Hepatocyte (in vitro differentiated cells): Measurements from ENCODE around the gene TMPRSS6. TPM values are rescaled to one million over a fixed set of nuclear protein-coding genes. Genes with fewer than 3 reads are reported as not detected.
A peak's percentile ranks its signal among the peaks of the same experiment; 100 is the strongest.

ENCODE experiments used
- DNase-seq: peaks from one replicate; pipeline ENCODE4 v3.0.0-alpha.2; 2016; ENCODE audit warnings: low spot score
- H2AFZ ChIP-seq: fragments of 200-600 bp; sonication (generic); 2 replicates; pipeline ENCODE4 v1.6.0; 2016; ENCODE audit warnings: antibody characterized with exemption, mild to moderate bottlenecking
- H3K27ac ChIP-seq: fragments of 200-600 bp; sonication (generic); 2 replicates; pipeline ENCODE4 v1.5.1; 2016; ENCODE audit warnings: mild to moderate bottlenecking
- H3K27me3 ChIP-seq: fragments of 200-600 bp; sonication (generic); 2 replicates; pipeline ENCODE4 v1.6.1; 2016
- H3K36me3 ChIP-seq: fragments of 200-600 bp; sonication (generic); replicated peaks from 2 replicates; pipeline ENCODE4 v1.5.1; 2016; ENCODE audit warnings: low read depth; ENCODE audit not compliant: insufficient read depth
- H3K4me1 ChIP-seq: fragments of 200-600 bp; sonication (generic); 2 replicates; pipeline ENCODE4 v1.5.1; 2016; ENCODE audit warnings: mild to moderate bottlenecking, moderate library complexity; ENCODE audit not compliant: insufficient read depth
- H3K4me2 ChIP-seq: fragments of 200-600 bp; sonication (generic); 2 replicates; pipeline ENCODE4 v1.6.0; 2016
- H3K4me3 ChIP-seq: fragments of 200-600 bp; sonication (generic); 2 replicates; pipeline ENCODE4 v1.5.1; 2016; ENCODE audit warnings: mild to moderate bottlenecking
- H3K79me2 ChIP-seq: fragments of 200-600 bp; sonication (generic); 2 replicates; pipeline ENCODE4 v1.6.0; 2017; ENCODE audit warnings: mild to moderate bottlenecking
- H3K9me2 ChIP-seq: fragments of 200-600 bp; sonication (generic); replicated peaks from 2 replicates; pipeline ENCODE4 v1.6.0; 2017; ENCODE audit warnings: mild to moderate bottlenecking; ENCODE audit not compliant: insufficient read depth
- H3K9me3 ChIP-seq: fragments of 200-600 bp; sonication (generic); 2 replicates; pipeline ENCODE4 v1.5.1; 2016; ENCODE audit warnings: low read depth, mild to moderate bottlenecking
- H4K20me1 ChIP-seq: fragments of 200-600 bp; sonication (generic); 2 replicates; pipeline ENCODE4 v1.6.0; 2016; ENCODE audit warnings: mild to moderate bottlenecking; ENCODE audit not compliant: insufficient read depth, poor library complexity, severe bottlenecking
- CTCF ChIP-seq: fragments of 200-600 bp; sonication (generic); IDR thresholded peaks from 2 replicates; pipeline ENCODE4 v1.5.1; 2016; ENCODE audit warnings: antibody characterized with exemption, mild to moderate bottlenecking; ENCODE audit not compliant: poor library complexity
- EZH2 ChIP-seq: fragments of 200-600 bp; sonication (generic); IDR thresholded peaks from 2 replicates; pipeline ENCODE4 v1.6.1; 2016; ENCODE audit warnings: antibody characterized with exemption, mild to moderate bottlenecking, borderline replicate concordance
- EZH2phosphoT487 ChIP-seq: fragments of 200-600 bp; sonication (generic); IDR thresholded peaks from one replicate; pipeline ENCODE4 v1.6.1; 2018; ENCODE audit warnings: antibody characterized with exemption, mild to moderate bottlenecking, low read depth, moderate library complexity; ENCODE audit not compliant: unreplicated experiment, severe bottlenecking
- WGBS: methylation state at CpG from one replicate; pipeline ENCODE4 v1.1.6; 2016; ENCODE audit warnings: low lambda C conversion rate; ENCODE audit errors: missing lambda C conversion rate; 5-methylcytosine and 5-hydroxymethylcytosine counted together
- polyA plus RNA-seq: library from polyadenylated mRNA; unstranded; fragments of >200 nt; fragmentation: Nextera tagmentation; extraction: Ambion mirVana; gene quantifications from 2 replicates; pipeline ENCODE4 v1.2.1, GENCODE V29; 2016
- total RNA-seq: library from RNA; depleted of rRNA; stranded (reverse); fragments of >200 nt; gene quantifications from 2 replicates; pipeline ENCODE4 v1.2.3, GENCODE V29; 2014

The TMPRSS6 gene
- total and polyA plus RNA-seq, 2 experiments from 2014 or later = 34.4 to 49.8 TPM

- H3K79me2 ChIP-seq = peaks cover 64% of the 10 kb centered on the region
Measured at GRCh38 chr22:37019309-37020191, 90.0 kb downstream of the TMPRSS6 start, which contains the start of the genes MPST and TST. Gene MPST, plus strand, starts transcription at chr22:37019742. Its CDS starts 95 bp downstream, at chr22:37019837. Gene TST, minus strand, starts transcription at chr22:37019447. Its CDS starts 715 bp downstream, at chr22:37018732.

GRCh38 chr22:37018815-37019308 is 90.7 kb downstream of the TMPRSS6 start:
- Histone ChIP-seq H3K79me2 (peaks cover 64% of the 10 kb centered on the region), H3K36me3 (no peaks in the 10 kb centered on the region), H3K9me2 (no peaks in the 10 kb centered on the region), H3K4me2 (peak overlapping the region; percentile 92), H3K27ac (peak overlapping the region; percentile 99), H3K9me3 (no peaks in the 10 kb centered on the region), H3K4me1 (peaks cover 47% of the 10 kb centered on the region), H4K20me1 (peaks cover 25% of the 10 kb centered on the region), H2AFZ (peak overlapping the region; percentile 77), H3K4me3 (peak overlapping the region; percentile 96), H3K27me3 (no peaks in the 10 kb centered on the region)
- TF ChIP-seq EZH2phosphoT487 (no peak), CTCF (no peak), EZH2 (no peak)
- peak; percentile 86 for DNase-seq
- WGBS = 3% methylated on average over 30 of the region's 35 CpGs

More at GRCh38 chr22:37019309-37020191, 90.0 kb downstream of the TMPRSS6 start, which contains the start of the genes MPST and TST:
- H3K27ac ChIP-seq = peak within 1 kb of the TSS; percentile 99
- peak within 1 kb of the TSS; percentile 92 for H3K4me2 ChIP-seq
- peak within 1 kb of the TSS; percentile 100 for H2AFZ ChIP-seq
- H4K20me1 ChIP-seq = peaks cover 29% of the 10 kb centered on the region
- 1% methylated on average over 14 of the region's 107 CpGs for WGBS
- peak within 1 kb of the TSS; percentile 99 for H3K4me3 ChIP-seq
- no peaks in the 10 kb centered on the region for H3K27me3 ChIP-seq
- no peaks in the 10 kb centered on the region for H3K36me3 ChIP-seq
- TF ChIP-seq EZH2 (no peak), EZH2phosphoT487 (no peak), CTCF (no peak)
- DNase-seq = peak; percentile 89
- H3K4me1 ChIP-seq = peaks cover 47% of the 10 kb centered on the region
- H3K9me2 ChIP-seq = no peaks in the 10 kb centered on the region
- H3K9me3 ChIP-seq = no peaks in the 10 kb centered on the region

- Histone ChIP-seq H3K9me3 (no peaks in the 10 kb centered on the region), H3K4me2 (peak overlapping the region; percentile 92), H2AFZ (peak overlapping the region; percentile 77), H3K27me3 (no peaks in the 10 kb centered on the region), H4K20me1 (peaks cover 25% of the 10 kb centered on the region), H3K79me2 (peaks cover 58% of the 10 kb centered on the region), H3K4me3 (peak overlapping the region; percentile 96), H3K9me2 (no peaks in the 10 kb centered on the region), H3K4me1 (peaks cover 47% of the 10 kb centered on the region), H3K36me3 (no peaks in the 10 kb centered on the region), H3K27ac (peak overlapping the region; percentile 99)
- WGBS = 68% methylated on average over 45 of the region's 45 CpGs
- TF ChIP-seq CTCF = no peak
- TF ChIP-seq EZH2phosphoT487 = no peak
- no peak for TF ChIP-seq EZH2
- no peak for DNase-seq
Measured at GRCh38 chr22:37018086-37018814, 91.3 kb downstream of the TMPRSS6 start.
